HG03457 (cell line): Measurements from ENCODE around the gene SNX15.

Source experiments
- ATAC-seq: cut with Tn5 transposase; IDR thresholded peaks from one replicate; pipeline ENCODE4 v1.9.1; 2021; ENCODE audit warnings: moderate number of reproducible peaks; ENCODE audit not compliant: unreplicated experiment

SNX15 gene

DNA sequence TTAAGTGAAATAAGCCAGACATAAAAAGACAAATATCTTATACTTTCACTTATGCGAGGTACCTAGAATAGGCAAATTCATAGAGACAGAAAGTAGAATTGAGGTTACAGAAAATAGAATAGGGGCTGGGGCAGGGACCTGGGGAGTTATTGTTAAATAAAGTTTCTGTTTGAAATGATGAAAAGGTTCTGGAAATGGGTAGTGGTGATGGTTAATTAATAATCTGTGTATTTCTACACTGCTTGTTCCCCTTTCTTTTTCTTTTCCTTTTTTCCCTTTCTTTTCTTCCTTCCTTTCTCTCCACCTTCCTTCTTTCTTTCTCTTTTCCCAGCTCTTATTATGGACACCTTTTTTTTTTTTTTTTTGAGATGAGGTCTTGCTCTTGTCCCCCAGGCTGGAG lies 28.3 kb downstream of the SNX15 start:
- no peak for ATAC-seq

DNA sequence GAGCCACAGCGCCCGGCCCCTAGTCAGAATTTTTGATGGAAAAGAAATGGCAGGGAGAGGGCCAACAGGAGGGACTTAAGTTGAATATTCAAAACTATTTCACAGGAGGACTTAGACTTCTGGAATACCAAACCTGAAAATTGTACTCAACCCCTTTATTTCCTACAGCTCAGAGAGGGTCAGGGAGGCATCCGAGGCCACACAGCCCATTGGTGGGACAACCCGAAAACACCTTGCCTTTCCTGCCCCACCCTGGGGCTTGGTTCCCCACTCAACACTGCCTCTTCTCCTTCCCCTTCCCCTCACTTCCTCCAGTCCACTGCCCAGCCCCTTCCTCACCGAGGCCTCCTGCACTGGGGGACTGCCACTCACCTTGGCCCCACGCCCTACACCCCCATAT lies 29.8 kb downstream of the SNX15 start:
- ATAC-seq = no peak

DNA sequence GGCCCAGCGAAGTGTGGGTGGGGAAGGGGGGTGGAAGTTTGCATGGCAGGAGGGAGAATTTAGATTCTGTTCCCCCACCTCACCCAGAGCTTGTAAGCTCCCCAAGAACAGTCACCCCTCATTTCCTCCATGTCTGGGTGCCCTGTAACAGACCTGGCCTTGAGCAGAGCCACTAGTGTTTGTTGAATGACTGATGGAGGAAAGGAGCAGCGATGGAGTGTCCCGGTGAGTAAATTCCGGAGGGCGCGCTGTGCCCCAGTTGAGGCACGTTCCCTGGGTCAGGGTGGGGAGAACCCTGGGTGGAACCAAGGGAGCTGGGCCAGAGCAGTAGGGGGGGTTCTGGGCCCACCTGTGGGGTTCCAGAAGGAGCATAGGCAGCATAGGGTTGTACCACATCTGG lies 30.3 kb downstream of the SNX15 start:
- ATAC-seq = no peak

DNA sequence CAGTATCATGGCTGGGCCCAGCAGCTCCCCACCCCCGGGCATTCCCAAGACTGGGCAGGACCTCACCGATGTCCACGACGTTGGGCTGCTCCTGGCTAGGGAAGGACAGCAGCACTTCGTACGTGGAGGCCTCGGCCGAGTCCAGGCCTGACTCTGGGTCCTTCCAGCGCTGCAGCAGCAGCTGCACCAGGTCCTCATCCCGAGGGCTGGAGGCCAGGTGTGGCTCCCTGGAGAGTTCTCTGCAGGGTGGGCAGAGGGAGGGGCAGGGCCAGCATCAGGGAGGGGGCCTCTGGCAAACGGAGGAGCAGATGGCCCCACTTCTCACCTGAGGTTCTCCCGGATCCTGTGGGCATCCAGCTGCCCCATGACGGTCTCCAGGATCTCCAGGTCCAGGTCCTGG lies 30.8 kb downstream of the SNX15 start:
- no peak for ATAC-seq

DNA sequence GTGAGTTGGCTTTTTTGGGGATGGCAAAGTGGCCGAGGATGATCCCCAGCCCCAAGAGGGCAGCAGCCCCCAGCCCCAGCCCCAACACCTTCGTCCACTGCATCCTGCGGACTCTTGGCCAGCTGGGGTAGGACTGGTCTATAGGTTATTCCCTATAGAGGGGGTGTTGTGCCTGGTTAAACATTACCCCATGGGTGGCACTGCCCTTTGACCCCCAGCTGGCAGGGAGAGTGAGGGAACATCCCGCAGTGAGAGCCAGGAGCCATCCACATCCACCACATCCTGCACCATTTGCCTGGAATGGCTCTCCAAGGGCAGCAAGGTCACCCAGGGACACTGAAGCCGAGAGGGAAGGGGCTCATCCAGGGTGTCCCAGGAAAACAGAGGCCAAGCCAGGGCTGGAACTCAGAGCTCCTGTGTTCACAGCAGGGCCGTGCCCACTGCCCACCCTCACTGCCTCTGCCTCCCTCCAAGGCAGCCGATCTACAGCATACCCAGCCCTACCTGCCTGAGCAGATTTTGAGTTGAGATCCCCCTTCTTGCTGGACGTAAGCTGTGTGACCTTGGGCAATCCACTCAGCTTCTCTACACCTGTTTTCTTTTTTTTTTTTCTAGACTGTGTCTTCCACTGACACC lies 31.3 kb downstream of the SNX15 start, which contains the start of gene NAALADL1:
NAALADL1 (minus strand) TSS at position 135 of the 636 bp plus-strand sequence; CDS start at position 103, 32 bp downstream.
- no peak for ATAC-seq

DNA sequence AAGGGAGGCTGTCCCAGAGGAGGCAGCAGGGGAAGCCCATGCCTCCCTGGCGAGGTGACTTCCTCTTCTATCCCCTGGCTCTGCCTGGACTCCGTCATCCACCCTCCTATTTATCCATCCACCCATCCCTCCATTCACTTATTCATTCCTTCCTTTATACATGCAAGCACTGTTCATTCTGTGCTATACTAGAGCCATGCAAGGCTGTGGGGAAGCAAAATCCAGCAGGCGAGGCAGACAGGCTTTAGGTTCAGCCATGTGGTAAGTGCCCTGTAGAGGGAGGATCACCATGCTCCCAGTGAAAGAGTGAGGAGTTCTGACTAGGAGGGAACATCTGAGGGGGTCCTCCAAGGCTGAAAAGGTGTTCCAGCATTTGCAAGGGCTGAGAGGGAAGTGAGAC lies 32.3 kb downstream of the SNX15 start:
- ATAC-seq = no peak

DNA sequence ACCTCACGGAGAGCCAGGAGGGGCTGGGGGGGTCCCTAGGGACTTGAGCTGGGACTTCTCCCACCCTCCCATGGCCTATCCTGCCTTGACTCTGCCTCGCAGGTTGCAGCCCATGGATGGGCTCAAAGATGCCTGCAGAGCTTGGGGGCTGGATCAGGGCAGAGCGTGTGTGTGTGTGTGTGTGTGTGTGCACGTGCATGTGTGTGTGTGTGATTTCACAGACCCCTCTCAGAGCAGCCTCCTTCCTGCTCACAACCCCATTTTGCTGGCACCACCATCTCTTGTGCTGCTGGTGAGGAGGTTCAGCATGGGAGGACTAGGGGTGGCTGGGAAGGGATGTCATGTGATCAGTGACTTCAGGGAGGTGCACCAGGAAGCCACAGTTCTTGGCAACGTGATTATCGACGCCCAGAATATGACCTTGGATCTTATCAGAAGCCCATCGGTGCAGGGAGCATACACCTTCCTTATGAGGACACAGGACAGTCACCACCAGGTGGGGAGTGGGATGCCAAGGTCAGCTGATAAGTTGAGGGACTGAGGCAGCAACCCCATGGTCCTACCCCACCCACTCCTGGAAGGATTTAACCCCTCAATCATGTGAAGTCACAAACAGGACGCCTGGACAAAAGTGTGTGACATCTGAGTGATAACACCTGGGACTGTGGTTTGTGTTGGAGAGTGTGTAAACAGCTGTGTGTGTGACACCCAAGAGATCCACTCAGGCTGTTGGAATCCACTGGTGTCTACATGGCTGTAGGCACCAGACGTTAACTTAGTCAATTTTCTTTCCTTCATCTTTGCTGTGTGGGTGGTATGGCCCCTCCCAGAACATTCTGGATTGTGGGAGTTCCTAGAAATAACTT lies 33.0 kb downstream of the SNX15 start:
- ATAC-seq = no peak

DNA sequence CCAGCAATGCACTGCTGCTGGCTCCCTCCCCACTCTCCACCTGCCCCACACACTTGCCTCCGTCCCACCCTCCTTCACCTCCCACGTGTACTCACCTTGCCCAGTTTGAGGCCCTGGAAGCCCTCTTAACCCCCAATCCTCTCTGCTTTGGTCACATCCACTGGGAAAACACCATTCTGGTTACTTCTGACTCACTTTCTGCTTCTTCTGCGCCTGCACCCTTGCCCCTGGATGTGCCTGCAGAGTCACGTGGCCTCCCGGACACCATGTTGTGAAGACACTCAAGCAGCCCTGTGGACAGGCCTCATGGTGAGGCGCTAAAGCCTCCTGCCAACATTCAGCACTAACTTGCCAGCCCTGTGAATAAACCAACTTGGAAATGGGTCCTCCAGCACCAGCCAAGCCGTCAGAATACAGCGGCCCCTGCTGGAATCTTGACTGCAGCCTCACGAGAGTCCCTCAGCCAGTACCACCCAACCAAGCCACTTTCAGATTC lies 33.7 kb downstream of the SNX15 start:
- ATAC-seq = no peak

DNA sequence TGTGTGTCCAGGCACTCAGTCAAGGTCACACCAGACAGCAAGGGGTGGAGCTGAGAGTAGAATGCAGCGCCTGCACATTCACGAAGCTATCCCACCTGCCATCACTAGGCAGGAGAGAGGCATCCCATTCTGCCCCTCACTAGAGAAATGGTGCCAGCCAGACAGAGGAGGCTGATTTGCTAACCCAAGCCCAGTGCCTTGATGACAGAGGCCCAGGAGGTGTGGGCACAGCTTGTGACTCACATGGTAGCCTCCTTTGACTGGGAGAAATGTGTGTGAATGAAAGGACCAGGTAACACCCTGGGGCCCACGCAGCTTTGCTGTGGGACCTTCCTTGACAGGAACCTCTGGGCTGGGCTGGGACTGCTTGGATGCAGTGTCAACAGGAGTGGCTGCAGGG lies 36.3 kb downstream of the SNX15 start:
- ATAC-seq = no peak

DNA sequence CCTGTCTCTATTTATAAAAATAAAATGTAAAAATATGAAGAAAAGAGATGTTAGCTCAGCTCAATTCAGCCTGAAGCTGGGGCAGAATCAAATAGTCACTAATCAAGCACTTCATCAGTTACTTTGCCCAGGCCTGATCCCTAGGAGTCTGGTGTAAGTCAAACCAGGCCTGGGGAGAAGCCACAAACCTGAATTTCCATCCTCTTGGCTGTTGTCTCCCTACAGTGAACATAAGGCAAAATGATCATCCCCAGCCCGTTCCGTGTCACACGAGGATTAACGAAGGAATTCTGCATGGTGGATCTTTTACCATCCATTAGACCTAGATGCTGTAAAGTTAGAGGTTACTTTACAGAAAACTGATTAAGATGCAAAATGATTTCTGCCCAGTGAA lies 37.6 kb downstream of the SNX15 start:
- ATAC-seq = no peak

DNA sequence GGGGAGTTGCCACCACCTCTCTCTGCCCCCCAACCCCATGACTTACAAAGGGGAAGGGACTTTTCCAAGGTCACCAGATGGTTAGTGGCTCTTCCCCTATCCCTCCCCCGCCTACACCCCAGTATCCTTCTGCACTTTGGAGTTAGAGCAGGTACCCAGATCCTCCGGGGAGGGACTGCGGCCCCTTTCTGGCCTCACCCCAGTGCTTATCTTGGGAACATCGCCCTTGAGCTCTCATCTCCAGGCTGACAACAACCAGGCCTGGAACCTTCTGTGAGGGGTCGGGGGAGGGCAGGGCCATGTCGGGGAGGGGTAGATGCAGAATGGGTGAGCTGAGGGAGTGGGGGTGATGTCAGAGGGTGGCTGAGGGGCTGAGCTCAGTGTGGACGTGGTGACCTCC lies 38.6 kb downstream of the SNX15 start:
- no peak for ATAC-seq

DNA sequence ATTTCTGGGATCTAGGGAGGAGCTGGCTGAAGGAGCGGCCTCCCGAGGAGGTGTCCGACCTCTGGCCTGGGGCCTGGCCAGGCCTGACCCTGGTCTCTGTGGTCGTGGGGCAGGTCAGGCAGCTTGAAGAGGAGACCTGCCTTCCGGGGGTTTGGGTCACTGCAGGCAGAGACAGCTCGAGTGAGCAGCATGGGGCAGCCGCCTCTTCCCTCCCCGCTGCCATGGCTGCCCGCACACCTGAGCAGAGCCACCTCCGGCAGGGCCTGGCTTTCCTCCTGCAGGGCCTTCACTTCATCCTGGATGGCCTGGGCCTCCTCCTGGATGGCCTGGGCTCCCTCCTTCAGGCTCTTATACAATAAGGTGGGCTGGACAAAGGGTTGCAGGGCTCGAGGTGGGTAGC lies 39.1 kb downstream of the SNX15 start:
- ATAC-seq = no peak

DNA sequence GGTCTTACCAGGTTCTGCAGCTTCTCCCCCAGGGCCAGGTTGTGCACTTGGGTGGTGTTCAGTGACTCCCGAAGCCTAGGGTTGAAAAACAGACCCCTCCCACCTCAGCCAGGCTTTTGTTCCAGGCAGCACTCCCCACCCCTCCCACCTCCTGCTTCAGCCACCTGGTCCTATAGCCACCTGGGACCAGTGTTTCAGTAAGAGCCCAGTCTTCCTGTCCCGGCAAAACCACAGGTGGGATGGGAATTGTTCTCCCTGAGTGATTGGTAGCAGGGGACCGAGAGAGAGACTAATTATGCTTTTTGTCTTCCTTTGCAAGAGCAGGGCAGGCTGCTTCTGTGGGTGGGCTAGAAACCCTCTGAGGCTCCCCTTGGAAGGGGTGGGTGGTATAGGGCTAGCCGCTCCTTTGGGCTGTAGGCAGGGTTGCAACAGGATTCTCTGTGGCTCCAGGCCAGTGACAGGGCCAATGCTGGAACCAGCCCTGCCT lies 39.6 kb downstream of the SNX15 start:
- ATAC-seq = no peak

DNA sequence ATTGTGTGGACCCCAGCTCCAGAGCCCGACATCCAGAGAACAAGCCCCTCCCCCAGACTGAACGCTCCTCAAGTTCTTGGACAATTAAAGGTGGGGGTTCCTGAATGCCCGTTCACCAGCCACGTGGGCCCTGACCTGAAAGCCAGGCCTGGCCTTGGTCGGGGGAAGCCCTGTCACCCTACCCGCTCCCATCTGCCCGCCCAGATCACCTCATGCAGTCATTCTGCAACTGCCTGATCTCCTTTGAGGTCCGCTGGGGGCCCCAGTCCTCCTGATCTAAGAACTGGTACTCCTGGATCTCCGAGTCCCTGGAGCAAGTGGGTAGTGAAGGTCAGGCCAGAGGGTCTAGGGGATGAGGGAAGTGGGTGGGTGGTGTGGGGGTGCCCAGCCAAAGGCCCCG lies 40.2 kb downstream of the SNX15 start:
- no peak for ATAC-seq

DNA sequence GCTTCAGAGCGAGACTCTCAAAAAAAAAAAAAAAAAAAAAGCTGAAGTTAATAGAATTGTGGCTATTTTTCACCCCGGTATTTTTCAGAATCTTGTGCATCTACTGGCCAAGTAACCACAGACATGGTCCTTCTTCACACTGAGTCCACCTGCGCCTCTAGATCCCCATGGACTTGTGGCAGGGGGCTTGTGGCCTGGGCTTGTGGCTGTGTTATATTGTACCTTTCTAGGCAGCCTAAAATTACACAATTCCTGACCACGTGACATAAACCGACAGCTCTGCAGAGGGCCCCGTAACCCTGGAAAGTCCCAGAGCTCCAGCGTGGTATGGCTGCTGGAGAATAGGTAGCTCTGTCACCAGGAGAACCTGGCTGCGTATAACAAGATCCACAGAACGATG lies 42.0 kb downstream of the SNX15 start:
- ATAC-seq = no peak

DNA sequence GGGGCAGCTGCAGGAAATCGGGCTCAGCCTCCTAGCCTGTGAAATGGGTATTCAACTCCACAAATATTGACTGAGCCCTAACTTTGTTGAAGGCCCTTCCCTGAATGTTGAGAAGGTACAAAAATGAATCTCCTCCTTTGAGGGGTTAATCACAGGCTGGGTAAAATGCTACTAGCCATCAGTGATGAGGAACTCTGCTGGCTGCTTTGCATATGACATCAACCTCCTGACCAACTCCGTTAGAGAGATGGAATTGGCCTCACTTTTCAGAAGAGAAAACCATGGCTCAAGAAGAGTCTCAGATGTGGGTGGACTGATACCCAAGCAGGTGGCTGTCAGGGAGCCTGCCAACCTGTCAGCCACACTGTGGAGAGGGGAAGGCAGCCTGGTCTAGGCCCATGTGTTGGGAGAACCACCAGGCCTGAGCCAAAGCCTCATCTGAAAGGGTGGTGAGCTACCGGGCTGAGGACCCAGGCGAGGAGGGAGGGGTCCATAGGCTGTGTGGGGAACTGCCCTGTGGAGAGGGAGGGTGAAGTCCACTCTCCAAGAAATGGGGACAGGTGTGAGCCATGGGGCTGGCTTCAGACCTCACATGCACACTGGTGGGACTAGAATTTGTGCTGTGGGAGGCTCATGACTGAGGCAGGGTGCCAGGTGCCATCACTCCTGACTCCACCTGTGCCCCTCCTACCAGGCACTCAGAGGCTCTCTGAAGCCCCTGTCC lies 44.8 kb downstream of the SNX15 start:
- no peak for ATAC-seq

DNA sequence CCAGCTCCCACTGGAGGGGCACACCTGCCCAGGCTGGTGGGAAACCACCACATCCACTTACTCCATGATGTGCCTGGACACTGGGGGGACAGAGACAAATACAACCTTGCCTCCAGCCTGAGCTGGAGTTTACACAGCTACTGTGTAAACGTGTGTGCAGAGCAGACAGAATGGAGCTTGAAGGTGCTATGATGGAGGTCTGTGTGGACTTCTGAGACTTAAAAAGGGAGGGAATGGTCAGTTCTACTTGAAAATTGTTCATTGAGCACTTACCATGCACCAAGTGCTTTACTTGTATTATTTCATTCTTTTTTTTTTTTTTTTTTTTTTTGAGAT lies 45.4 kb downstream of the SNX15 start:
- no peak for ATAC-seq

DNA sequence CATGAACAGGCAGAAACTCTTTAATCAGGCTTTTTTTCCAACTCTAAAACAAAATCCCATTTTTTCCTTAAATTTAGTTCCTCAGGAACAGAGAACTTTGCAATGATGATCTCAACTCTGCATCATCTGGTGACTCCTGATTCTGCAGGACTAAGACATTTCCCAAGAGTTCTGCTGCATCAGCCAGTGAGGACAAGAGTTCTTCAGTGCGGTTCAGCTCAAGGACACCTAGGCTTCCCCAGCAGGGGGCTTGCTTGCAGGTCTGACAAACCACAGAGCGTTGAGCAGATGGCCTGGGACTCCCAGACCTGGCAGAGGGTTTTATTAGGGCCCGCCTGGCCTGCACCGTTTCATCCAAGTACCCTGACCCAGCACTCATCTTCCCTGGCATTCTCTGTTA lies 50.2 kb downstream of the SNX15 start:
- no peak for ATAC-seq

DNA sequence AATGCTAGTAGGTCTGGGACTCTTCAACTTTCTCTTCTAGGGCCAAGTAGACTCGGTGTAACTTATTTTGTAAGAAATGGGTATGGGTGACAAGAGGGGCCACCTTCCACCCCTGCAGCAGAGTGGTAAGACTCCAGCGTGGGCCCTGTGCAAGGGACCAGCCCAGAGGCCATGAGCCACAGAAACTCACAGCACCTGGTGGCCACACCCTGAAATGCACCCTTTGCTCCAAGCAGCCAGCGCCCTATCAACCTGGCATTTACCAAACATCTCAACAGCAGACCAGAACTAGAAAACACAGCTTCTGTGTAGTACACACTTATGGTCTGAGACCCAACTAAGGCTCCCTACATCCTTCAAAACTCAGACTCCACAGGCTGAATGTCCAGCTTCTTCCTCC lies 50.9 kb downstream of the SNX15 start:
- ATAC-seq = no peak

DNA sequence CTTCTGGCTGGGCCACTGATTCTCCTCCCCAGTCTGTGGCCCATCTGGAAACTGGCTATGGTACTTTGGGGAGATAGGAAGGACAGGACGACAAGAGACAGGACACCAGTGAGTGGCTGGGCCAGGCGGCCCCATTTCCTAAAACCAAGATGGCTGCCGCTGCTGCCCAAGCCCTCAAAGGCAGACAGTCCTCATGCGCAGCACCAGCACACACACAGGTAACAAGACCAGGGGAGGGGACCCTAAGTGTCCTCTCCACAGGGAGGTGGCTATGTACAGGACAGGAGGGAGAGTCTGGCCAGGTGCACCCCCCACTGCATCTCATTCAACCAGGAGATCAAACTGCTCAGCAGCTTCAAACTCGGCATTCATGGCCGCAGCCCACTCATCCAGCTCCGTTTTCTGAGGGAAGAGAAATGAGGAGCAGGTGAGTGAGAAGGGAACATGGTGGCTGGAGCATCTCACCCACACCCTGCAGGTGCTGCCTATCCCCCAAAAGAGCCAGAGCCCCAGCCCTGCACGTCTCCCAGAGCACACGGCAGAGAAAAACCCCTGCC lies 51.6 kb downstream of the SNX15 start:
- no peak for ATAC-seq

DNA sequence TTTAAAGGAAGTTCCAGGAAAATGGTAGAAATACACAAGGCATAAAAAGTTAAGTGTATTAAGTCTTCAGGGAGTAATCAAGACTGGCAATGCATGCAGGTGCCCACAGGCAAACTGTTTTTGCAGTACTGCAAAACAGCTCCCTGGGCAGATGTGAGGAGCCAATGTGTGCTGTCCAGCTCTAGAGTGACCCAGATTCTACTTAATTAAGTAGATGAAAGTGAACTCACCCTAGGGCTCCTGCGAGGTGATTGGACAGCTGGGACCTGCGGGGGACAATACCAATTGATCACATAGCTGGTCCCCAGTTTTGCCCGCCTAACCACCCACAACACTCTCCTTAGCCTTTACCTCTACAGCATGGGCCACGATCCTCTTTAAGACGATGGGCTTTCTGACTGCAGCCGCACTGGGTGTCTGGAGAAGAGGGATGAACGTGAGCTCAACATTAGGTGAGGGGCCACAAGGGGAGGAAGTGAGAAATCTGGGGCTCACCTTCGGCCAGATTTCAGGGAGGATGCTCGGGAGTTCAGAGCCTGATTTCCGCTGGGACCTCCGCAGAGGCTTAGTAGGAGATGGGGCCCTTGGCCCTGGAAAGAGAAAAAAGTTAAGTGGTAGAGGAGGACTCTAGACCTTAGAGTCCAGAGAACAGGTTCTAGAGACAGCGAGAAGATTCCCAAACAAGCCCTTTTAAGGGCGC lies 56.0 kb downstream of the SNX15 start:
- ATAC-seq = peak; percentile 5
